Measurements from ENCODE around the gene CNTNAP5. TPM values are rescaled to one million over a fixed set of nuclear protein-coding genes. Genes with fewer than 3 reads are reported as not detected.

CNTNAP5 gene
- total and polyA plus RNA-seq, 2 donors from 2014 or later, result 0.50 TPM; not detected in 1

- Histone ChIP-seq H3K4me3 (ENCODE audit: low read length in 3 of 3) (no peak overlapping the region), H3K9ac (ENCODE audit: low read length in 3 of 3) (no peak overlapping the region), H3K27ac (ENCODE audit: low read depth in 2 of 2, low read length in 2 of 2) (no peak overlapping the region), H3K9me3 (ENCODE audit: control insufficient read depth in 2 of 3, insufficient read depth in 1 of 3, low read length in 3 of 3) (no peaks in the 10 kb centered on the region), H3K36me3 (ENCODE audit: control insufficient read depth in 2 of 3, insufficient read depth in 3 of 3, low read length in 3 of 3) (no peaks in the 10 kb centered on the region), H3K27me3 (ENCODE audit: control insufficient read depth, insufficient read depth, low read length) (no peaks in the 10 kb centered on the region), H3K4me1 (ENCODE audit: control insufficient read depth in 2 of 3, insufficient read depth in 2 of 3, low read depth in 1 of 3, low read length in 3 of 3) (no peaks in the 10 kb centered on the region)
- DNase-seq, result no peak
- TF ChIP-seq CTCF (IDR thresholded peaks at IDR 0.05; ENCODE audit: borderline replicate concordance, extremely low read depth, insufficient read depth), result no peak
- intact Hi-C loops (cut with DNase I), result no loop called here
- FAIRE-seq, result no peak
Measured at GRCh38 chr2:124314084-124314483, 289.0 kb downstream of the CNTNAP5 start.

- no peak for DNase-seq
- no peaks in the 10 kb centered on the region for H3K9me3 ChIP-seq (ENCODE audit: control insufficient read depth in 2 of 3, insufficient read depth in 1 of 3, low read length in 3 of 3)
- no peak for FAIRE-seq
- no peak overlapping the region for H3K9ac ChIP-seq (ENCODE audit: low read length in 3 of 3)
- intact Hi-C loops (cut with DNase I), result no loop called here
- no peaks in the 10 kb centered on the region for H3K4me1 ChIP-seq (ENCODE audit: control insufficient read depth in 2 of 3, insufficient read depth in 2 of 3, low read depth in 1 of 3, low read length in 3 of 3)
- no peaks in the 10 kb centered on the region for H3K36me3 ChIP-seq (ENCODE audit: control insufficient read depth in 2 of 3, insufficient read depth in 3 of 3, low read length in 3 of 3)
- no peak overlapping the region for H3K27ac ChIP-seq (ENCODE audit: low read depth in 2 of 2, low read length in 2 of 2)
- no peak for TF ChIP-seq CTCF (IDR thresholded peaks at IDR 0.05; ENCODE audit: borderline replicate concordance, extremely low read depth, insufficient read depth)
- no peaks in the 10 kb centered on the region for H3K27me3 ChIP-seq (ENCODE audit: control insufficient read depth, insufficient read depth, low read length)
- no peak overlapping the region for H3K4me3 ChIP-seq (ENCODE audit: low read length in 3 of 3)
Measured at GRCh38 chr2:124315221-124315880, 290.3 kb downstream of the CNTNAP5 start.

GRCh38 chr2:124316133-124316532 is 291.0 kb downstream of the CNTNAP5 start:
- no peak for DNase-seq
- no peak for FAIRE-seq
- Histone ChIP-seq H3K36me3 (ENCODE audit: control insufficient read depth in 2 of 3, insufficient read depth in 3 of 3, low read length in 3 of 3) (no peaks in the 10 kb centered on the region), H3K9ac (ENCODE audit: low read length in 3 of 3) (no peak overlapping the region), H3K27me3 (ENCODE audit: control insufficient read depth, insufficient read depth, low read length) (no peaks in the 10 kb centered on the region), H3K27ac (ENCODE audit: low read depth in 2 of 2, low read length in 2 of 2) (no peak overlapping the region), H3K4me3 (ENCODE audit: low read length in 3 of 3) (no peak overlapping the region), H3K4me1 (ENCODE audit: control insufficient read depth in 2 of 3, insufficient read depth in 2 of 3, low read depth in 1 of 3, low read length in 3 of 3) (no peaks in the 10 kb centered on the region), H3K9me3 (ENCODE audit: control insufficient read depth in 2 of 3, insufficient read depth in 1 of 3, low read length in 3 of 3) (no peaks in the 10 kb centered on the region)
- intact Hi-C loops (cut with DNase I), result no loop called here
- TF ChIP-seq CTCF (IDR thresholded peaks at IDR 0.05; ENCODE audit: borderline replicate concordance, extremely low read depth, insufficient read depth), result no peak
